Right ventricle myocardium inferior (tissue), 1 donor: ENCODE results near the gene EPHA7. TPM values are rescaled to one million over a fixed set of nuclear protein-coding genes. Genes with fewer than 3 reads are reported as not detected.

ENCODE experiments used
- ATAC-seq: fragments of 200-7000 bp; cut with Tn5 transposase; one replicate; pipeline ENCODE4 v1.9.1; 2020; ENCODE audit warnings: mild to moderate bottlenecking, moderate library complexity
- DNase-seq: peaks from one replicate; pipeline ENCODE4 v3.0.0; 2021; ENCODE audit errors: missing footprints
- intact Hi-C: fragments of 100-400 bp; cut with DNase I; formaldehyde crosslinking; loops from one replicate; pipeline ENCODE4 v1.11.0; 2022
- long read RNA-seq: library from polyadenylated mRNA; unstranded; transcript quantifications from one replicate; pipeline ENCODE4 v2.0.0, GENCODE V29; 2021
- total RNA-seq: library from RNA; stranded (reverse); fragmentation: NEBNext Ultra II Directional; extraction: Animal tissue kit (Norgen Biotek cat#: 25700); gene quantifications from one replicate; pipeline ENCODE4 v1.2.1, GENCODE V29; 2021
- donor health status: DM: no; HTN: yes; CAD: no; lungs with severe emphysema.

The EPHA7 gene
- total RNA-seq: 1.3 TPM
- long read RNA-seq: 0 reads

DNA sequence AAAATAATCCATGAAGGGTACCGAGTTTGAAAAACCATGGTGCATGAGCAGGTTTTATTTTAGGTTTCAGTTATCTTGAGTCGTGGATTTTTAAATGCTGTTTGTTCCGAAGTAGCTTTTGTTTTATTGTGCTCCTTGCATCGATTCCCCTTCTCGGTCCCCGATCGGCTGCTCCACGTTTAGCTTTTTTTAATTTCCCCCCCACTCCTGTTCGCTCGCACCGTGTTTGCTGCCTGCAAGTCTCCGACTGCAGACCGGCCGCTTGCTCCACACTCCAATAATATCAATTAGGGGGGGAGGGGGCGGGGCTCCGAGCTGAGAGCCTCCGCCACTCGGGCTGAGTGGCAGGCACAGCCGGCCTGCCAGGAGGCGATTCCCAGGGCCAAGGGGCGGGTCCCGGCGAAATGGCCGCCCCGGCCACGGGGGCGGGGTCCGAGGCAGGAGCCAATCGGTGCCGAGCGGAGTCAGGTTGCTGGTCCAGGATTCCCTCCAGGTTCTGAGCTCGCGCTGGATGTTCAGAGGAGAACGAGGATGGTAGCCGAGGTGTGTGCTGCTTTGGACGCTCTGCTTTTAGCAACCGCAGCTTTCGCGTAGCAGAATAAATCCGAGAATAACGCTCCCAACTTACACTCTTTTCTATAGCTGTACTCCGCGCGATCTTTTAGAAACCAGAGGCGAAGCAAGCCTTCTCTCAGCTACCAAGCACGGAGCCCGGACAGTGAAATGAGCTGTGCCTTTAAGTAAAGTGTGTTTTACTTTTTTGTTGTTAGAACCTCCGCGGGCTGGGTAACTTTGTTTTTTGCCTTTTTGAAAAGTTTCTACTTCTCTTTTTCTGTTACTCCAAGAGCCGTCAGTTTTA is at the start of gene EPHA7:
TSS of gene EPHA7 (minus strand) at position 256 of the 859 bp plus-strand sequence. CDS start at position 38, 218 bp downstream.
- peak; percentile 99 for ATAC-seq
- intact Hi-C loops: loop anchor here (5.0 kb wide), 1 partner anchor 382 kb away; no protein-coding TSS in a partner anchor
- DNase-seq: peak; percentile 89

DNA sequence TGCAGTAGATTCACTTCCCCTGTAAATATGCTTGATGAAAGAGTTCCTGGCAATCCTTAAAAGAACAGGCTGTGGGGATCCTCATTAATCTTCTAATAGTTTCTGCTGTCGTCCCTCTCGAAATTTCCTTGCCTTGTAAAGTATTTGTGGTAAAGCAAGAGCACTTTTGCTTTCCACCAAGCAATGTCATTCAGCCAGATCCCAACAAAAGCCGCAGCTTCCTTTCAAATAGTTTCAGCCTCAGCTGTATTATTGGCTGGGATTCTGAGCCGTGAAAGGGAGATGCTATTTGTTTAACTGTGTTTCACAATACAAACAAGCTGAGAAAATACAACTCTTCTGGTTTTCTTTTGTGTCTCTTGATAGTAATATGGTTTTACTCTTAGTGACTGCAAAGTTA is 48.9 kb upstream of the EPHA7 start:
- DNase-seq (no peak), ATAC-seq (no peak)
- intact Hi-C loops: no loop called here

- no peak for DNase-seq
- intact Hi-C loops: no loop called here
- ATAC-seq: no peak
Measured at GRCh38 chr6:93454533-93454932, 35.2 kb upstream of the EPHA7 start.

DNA sequence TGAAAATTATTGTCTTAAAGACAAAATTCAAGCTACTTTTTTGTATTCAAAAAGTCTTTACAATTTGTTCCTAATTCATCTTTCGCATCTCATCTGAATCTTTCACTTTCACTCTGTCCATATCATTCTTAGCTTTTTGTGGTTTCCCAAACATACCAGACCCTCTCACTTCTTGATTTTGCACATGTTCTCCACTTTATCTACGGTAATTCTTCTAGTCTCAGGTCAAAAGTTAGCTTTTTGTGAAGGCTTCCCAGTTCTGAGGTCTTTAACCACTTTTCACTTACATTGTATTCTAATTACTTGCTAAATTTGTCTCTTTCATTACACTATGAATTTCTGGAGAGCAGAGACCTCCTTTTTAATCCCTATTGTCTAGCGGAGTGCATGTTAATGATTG is 34.6 kb upstream of the EPHA7 start:
- no peak for DNase-seq
- ATAC-seq: no peak
- intact Hi-C loops: no loop called here

- no peak for DNase-seq
- ATAC-seq: no peak
- intact Hi-C loops: no loop called here
Measured at GRCh38 chr6:93447874-93448273, 28.5 kb upstream of the EPHA7 start.

- no peak for DNase-seq
- intact Hi-C loops: no loop called here
- ATAC-seq: no peak
Measured at GRCh38 chr6:93437491-93437890, 18.1 kb upstream of the EPHA7 start.

DNA sequence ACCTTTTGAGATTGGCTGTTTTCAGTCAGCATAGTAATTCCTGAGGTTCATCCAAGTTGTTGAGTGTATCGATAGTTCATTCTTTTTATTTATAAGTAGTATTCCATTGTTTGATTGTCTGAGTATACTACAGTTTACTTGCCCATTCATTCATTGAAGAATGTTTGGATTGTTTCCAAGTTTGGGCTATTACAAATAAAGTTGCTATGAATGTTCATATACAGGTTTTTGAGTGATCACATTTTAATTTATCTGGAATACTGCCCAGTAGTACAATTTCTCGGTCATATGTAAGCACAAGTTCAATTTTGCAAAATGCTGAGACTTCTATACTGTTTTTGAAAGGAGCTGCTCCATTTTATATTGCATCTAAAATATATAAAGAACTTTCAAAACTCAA is 14.2 kb upstream of the EPHA7 start:
- intact Hi-C loops: no loop called here
- DNase-seq (no peak), ATAC-seq (no peak)

DNA sequence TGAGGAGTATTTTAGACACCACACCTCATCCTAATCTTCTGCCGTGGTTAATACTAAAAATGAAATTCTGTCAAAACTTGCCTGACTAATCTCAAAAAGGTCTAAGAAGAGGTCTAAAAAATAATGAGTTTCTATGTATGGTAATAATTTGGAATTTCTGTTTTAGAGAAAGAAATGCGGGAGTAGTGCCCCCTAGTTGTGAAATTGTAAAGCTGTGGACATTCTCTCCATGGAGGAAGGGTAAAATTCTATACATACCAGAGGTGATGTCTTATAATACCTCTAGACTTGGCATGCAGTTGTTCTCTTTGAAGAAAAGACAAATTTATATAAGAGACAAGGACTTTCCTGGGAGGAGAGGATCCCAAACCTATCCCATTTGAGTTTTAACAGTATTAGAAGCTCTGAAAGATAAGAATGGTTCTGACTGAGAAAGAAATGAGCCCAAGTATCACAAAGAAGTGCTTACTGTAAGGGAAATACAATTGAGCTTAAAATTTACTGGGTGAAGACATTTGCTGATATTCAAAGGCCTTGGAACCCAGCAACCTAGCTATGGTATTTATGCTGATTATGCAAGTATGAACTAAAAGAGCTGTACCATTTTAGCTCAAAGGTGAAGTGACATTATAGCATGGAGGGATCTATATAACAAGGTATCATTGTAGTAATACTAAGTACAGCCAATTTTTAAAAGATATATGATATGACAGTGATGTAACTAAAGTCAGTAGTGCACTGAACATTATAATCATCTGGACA is 5.1 kb upstream of the EPHA7 start:
- DNase-seq (no peak), ATAC-seq (no peak)
- intact Hi-C loops: loop anchor here (5.0 kb wide), 1 partner anchor 387 kb away; no protein-coding TSS in a partner anchor

DNA sequence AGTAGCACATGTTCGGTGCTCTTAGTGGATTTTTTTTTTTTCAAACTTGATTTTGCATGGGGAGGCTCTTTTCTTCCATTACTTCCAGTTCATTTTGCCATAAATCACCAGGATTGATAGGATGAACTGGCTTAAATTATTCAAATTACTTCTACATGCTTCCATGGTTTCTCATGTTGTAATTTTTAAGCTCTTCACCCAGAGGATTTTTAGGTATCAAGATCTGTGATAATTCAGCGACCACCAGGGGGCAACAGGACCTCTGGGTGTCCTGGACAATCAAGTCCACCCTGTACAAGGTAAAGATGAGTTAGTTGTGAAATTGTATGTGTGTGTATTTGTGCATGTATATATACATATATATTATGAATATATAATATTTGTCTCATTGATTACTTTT is 4.2 kb upstream of the EPHA7 start:
- DNase-seq (no peak), ATAC-seq (no peak)
- intact Hi-C loops: loop anchor here (5.0 kb wide), 1 partner anchor 386 kb away; no protein-coding TSS in a partner anchor

GRCh38 chr6:93420163-93420795 is 920 bp upstream of the EPHA7 start:
- ATAC-seq: no peak
- DNase-seq: no peak
- intact Hi-C loops: loop anchor here (5.0 kb wide), 1 partner anchor 383 kb away; no protein-coding TSS in a partner anchor

DNA sequence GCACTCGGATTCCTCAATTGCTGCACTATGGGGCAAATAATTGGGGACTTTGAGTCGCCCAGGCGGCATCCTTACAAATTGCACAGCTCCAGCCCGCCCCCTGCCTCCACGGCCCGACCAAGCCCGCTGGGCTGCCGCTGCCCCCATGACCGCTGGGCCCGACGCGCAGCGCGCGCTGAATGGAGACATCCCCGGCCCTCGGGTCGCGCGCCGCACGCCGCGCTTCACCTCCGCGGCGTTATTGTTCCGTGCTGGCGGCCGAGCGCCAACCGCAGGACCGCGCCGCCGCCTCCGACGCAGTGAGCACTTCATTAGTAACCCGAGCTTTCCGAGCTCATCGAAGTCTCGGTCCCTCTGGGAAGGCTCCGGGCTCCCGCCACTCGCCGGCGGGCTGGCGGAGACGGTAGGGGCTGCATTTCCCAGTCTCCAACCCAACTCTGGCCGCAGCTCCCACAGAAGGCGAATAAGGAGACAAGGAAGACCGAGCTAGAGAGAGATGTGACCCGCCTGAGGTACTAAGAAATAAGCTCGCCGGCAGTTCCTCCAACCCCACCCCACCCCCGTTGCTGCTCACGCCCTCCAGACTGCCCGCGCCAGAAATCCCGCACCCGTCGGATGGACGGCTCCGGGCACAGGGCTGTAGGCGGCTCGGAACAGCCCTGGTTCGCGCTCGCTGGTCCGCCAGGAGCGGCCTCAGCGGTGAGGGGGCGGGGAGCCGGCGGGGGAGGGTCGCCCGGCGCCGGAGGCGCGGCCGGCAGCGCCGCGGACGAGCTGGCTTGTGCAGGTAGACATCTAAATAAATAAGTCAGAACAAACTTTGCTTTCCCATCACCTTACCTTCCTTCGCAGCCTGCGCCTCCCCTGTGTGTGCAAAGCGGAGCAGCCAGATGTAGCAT is 703 bp downstream of the EPHA7 start:
- ATAC-seq (peak; percentile 23), DNase-seq (peak; percentile 63)
- intact Hi-C loops: no loop called here

DNA sequence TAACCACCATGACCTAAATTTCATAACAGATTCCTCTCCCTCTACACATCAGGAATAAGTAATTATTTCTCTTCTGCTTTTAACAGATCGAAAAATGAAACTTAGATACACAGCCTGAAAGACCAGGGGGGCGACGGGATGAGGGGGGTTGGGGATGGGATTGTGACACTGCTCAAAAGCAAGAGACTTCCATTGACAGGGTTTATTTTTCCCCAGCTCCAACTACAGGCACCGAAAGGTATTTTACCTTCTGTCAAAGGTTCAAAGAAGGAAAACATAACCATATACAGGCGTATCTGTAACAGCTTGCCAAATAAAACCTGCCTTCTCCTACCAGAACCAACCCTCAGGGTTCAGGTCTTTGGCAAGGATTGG is 1.3 kb downstream of the EPHA7 start:
- intact Hi-C loops: no loop called here
- ATAC-seq (no peak), DNase-seq (no peak)

DNA sequence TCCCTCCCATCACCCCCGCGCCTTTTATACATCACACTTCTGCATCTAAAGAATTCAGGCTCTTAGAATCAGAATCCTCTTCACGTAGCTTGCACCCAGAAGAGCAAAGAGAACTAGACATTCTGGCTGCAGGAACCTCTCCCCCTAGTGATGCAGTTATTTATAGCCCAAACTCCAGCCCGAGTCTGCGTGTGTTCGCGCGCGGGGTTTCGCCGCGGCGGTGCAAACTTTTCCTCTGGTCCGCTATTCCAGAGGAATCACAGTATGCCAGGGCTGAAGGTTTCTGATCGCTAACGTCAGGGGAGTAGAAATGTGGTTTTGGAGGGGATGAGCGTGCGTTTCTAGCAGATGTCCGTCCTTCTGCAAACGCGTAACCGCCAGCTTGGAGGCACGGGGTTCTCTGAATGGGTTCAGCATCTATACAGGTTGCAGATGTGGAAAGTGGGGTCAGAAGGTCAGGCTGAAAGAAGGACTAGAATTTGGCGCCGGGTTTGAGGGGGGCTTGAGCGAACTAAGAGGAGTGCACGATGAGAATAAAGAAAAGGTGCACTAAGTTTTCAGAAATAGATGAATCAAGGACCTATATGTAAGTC is 1.8 kb downstream of the EPHA7 start:
- DNase-seq: no peak
- intact Hi-C loops: no loop called here
- ATAC-seq: no peak

DNA sequence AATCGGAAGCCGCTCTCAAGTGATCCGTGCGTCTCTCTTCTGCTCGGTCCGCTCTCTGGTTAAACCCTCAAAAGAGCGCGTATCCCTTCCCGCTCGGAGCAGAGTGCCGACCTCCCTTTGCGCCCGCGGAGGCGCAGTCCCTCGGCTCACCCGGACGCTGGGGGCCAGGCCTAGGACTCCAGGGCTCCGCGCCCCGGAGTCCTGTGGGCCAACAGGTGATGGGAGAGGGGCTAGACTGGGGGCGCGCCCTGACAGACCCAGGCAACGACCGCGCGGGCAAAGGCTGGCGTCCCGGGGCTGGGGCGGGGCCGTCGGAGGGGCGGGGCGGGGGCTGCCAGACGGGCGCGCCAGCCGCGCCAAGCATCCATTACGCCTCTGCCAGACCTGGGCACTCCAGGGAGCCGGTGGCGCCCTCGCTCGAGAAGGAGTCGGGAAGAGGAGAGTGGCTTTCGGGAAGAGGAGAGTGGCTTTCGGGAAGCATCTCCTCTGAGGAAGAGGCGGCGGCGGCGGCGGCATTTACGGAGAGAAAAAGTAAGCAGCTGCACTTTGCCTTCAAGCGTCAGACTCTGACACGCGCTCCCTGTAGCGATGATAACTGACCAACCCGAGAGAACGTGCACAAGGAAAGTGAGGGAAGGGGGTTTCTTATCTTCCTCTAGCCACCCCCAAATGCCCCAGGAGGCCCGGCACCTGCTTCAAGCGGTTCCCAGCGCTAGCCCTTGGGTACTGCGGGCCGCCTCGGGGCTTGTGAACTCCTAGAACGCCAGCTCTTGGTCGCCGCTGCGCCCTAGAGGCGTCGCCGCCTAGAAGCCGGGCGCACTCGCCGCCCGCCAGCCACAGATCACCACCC is 2.6 kb downstream of the EPHA7 start:
- peak; percentile 65 for DNase-seq
- ATAC-seq: no peak
- intact Hi-C loops: no loop called here

- DNase-seq: no peak
- no peak for ATAC-seq
- intact Hi-C loops: no loop called here
Measured at GRCh38 chr6:93413190-93413589, 6.2 kb downstream of the EPHA7 start.

GRCh38 chr6:93412452-93412851 is 6.9 kb downstream of the EPHA7 start:
- ATAC-seq (no peak), DNase-seq (no peak)

GRCh38 chr6:93407186-93407585 is 12.2 kb downstream of the EPHA7 start:
- intact Hi-C loops: no loop called here
- DNase-seq: no peak
- no peak for ATAC-seq

More at GRCh38 chr6:93412452-93412851, 6.9 kb downstream of the EPHA7 start:
- intact Hi-C loops: no loop called here
